Measurements from ENCODE around the gene DDB1.
A peak's percentile ranks its signal among the peaks of the same experiment; 100 is the strongest.

DDB1 gene

DNA sequence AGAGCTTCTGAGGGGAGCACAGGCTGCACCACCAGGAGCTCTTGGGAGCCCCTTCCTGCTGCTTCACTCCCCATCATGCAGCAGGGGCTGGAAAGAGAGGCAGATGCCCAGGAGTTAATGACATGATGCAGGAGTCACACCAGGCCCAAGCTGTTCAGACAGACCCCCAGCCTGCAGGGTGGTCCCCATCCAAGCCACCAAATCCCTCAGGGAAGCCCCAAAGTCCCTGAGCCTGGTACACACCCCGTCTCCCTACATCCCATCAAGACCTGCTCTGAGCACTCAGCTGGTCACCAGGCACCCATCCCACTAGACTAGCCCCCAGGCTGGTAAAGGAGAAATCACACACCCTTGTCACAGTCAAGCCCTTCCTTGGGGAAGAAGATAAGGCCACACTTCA is 17.4 kb upstream of the DDB1 start:
- H3K9me3 ChIP-seq (ENCODE audit: severe bottlenecking), result no peaks in the 10 kb centered on the region
- DNase-seq (ENCODE audit: low spot score) (no peak), ATAC-seq (ENCODE audit: low read depth) (no peak)
- TF ChIP-seq, protein P1, sequence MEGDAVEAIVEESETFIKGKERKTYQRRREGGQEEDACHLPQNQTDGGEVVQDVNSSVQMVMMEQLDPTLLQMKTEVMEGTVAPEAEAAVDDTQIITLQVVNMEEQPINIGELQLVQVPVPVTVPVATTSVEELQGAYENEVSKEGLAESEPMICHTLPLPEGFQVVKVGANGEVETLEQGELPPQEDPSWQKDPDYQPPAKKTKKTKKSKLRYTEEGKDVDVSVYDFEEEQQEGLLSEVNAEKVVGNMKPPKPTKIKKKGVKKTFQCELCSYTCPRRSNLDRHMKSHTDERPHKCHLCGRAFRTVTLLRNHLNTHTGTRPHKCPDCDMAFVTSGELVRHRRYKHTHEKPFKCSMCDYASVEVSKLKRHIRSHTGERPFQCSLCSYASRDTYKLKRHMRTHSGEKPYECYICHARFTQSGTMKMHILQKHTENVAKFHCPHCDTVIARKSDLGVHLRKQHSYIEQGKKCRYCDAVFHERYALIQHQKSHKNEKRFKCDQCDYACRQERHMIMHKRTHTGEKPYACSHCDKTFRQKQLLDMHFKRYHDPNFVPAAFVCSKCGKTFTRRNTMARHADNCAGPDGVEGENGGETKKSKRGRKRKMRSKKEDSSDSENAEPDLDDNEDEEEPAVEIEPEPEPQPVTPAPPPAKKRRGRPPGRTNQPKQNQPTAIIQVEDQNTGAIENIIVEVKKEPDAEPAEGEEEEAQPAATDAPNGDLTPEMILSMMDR (IDR thresholded peaks at IDR 0.05; ENCODE audit: poor library complexity, severe bottlenecking), result no peak
- H3K27ac ChIP-seq (ENCODE audit: poor library complexity, severe bottlenecking), result no peak overlapping the region
- H3K4me3 ChIP-seq (ENCODE audit: severe bottlenecking), result no peak overlapping the region
- peaks cover 18% of the 10 kb centered on the region for H3K36me3 ChIP-seq (ENCODE audit: low read depth)
- H3K4me1 ChIP-seq (ENCODE audit: insufficient read depth, poor library complexity, severe bottlenecking), result peaks cover 5% of the 10 kb centered on the region
- no peaks in the 10 kb centered on the region for H3K27me3 ChIP-seq (ENCODE audit: insufficient read depth, poor library complexity, severe bottlenecking)

DNA sequence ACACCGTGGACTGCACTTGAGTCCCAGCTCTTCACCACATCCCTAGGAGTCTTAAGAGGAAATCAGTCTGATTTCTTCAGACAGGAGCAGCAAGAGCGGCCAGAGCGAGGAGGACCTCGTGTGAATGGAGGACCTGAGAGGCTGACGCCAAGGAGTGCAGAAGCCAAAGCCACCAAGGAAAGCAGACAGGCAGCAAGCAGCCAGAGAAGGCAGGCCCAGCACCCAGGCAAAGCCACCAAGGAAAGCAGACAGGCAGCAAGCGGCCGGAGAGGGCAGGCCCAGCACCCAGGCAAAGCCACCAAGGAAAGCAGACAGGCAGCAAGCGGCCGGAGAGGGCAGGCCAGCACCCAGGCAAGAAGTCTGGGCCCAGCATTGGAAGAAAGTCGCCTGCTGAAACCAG is 17.0 kb upstream of the DDB1 start:
- H3K27me3 ChIP-seq (ENCODE audit: insufficient read depth, poor library complexity, severe bottlenecking), result no peaks in the 10 kb centered on the region
- H3K27ac ChIP-seq (ENCODE audit: poor library complexity, severe bottlenecking), result no peak overlapping the region
- peaks cover 18% of the 10 kb centered on the region for H3K36me3 ChIP-seq (ENCODE audit: low read depth)
- no peak for DNase-seq (ENCODE audit: low spot score)
- no peak for ATAC-seq (ENCODE audit: low read depth)
- no peaks in the 10 kb centered on the region for H3K9me3 ChIP-seq (ENCODE audit: severe bottlenecking)
- H3K4me1 ChIP-seq (ENCODE audit: insufficient read depth, poor library complexity, severe bottlenecking), result peaks cover 5% of the 10 kb centered on the region
- TF ChIP-seq, protein P1 (IDR thresholded peaks at IDR 0.05; ENCODE audit: poor library complexity, severe bottlenecking), result no peak
- no peak overlapping the region for H3K4me3 ChIP-seq (ENCODE audit: severe bottlenecking)

DNA sequence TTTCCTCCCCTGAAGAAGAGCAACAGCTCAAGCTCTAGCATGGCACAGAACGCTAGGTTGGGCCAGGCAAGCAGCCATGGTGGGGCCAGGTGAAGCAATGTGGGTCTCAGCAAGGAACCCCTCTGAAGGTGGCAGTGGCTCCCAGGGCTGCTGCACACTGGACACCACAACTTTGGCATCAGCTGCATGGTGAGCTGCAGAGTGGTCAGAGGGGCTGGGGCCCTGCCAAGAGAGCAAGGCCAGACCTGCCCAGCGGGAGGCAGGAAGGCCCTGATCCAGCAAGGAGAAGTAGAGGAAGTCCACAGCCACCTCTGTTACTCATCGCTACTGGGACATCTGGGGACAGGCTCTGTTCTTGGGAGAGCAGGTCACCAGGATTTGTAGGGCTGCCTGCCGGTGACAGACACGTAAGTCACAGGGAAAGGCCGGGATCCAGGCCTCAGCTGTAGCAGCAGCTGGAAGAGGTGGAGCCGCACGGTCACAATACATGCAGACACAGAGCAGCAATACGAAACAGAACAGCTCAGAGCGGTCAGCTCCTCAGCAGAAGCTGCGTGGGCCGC is 16.4 kb upstream of the DDB1 start:
- no peaks in the 10 kb centered on the region for H3K9me3 ChIP-seq (ENCODE audit: severe bottlenecking)
- no peak overlapping the region for H3K27ac ChIP-seq (ENCODE audit: poor library complexity, severe bottlenecking)
- H3K36me3 ChIP-seq (ENCODE audit: low read depth), result peaks cover 18% of the 10 kb centered on the region
- TF ChIP-seq, protein P1 (IDR thresholded peaks at IDR 0.05; ENCODE audit: poor library complexity, severe bottlenecking), result no peak
- H3K4me1 ChIP-seq (ENCODE audit: insufficient read depth, poor library complexity, severe bottlenecking), result peaks cover 5% of the 10 kb centered on the region
- DNase-seq (ENCODE audit: low spot score) (no peak), ATAC-seq (ENCODE audit: low read depth) (peak; percentile 40; the same call in 2 of the 3 replicates)
- H3K4me3 ChIP-seq (ENCODE audit: severe bottlenecking), result no peak overlapping the region
- no peaks in the 10 kb centered on the region for H3K27me3 ChIP-seq (ENCODE audit: insufficient read depth, poor library complexity, severe bottlenecking)

DNA sequence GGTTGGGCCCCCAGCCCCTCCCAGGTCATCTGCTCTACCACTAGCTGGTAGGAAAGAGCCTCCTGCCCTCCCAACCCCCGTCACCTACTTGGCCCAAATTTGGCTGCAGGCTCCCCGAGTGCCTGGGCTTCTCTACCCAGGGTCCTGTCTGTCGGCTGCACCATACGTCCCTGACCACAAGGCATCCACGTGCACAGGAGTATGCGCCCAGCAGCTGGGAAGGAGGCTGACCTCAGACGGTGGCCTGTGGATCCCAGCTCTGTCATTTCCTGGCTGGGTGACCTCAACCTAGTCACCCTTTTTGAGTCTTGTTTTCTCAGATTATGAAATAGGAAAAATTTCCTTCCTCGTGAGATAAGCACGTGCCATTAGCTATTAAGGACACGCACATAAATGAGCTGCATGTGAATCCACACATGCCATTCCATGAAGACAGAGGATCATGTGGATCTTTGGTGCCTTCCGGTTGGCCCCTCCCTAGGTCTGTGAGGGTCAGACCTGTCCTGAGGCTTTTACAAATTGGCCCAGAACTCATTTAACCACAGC is 15.1 kb upstream of the DDB1 start:
- no peak overlapping the region for H3K27ac ChIP-seq (ENCODE audit: poor library complexity, severe bottlenecking)
- H3K27me3 ChIP-seq (ENCODE audit: insufficient read depth, poor library complexity, severe bottlenecking), result no peaks in the 10 kb centered on the region
- no peak overlapping the region for H3K4me3 ChIP-seq (ENCODE audit: severe bottlenecking)
- ATAC-seq (ENCODE audit: low read depth), result no peak
- peaks cover 5% of the 10 kb centered on the region for H3K4me1 ChIP-seq (ENCODE audit: insufficient read depth, poor library complexity, severe bottlenecking)
- H3K36me3 ChIP-seq (ENCODE audit: low read depth), result peaks cover 19% of the 10 kb centered on the region
- TF ChIP-seq, protein P1 (IDR thresholded peaks at IDR 0.05; ENCODE audit: poor library complexity, severe bottlenecking), result no peak
- DNase-seq (ENCODE audit: low spot score), result no peak
- no peaks in the 10 kb centered on the region for H3K9me3 ChIP-seq (ENCODE audit: severe bottlenecking)
